Fibroblast of the aortic adventitia (primary cell): ENCODE data around the gene OR8I2. TPM values are rescaled to one million over a fixed set of nuclear protein-coding genes. Genes with fewer than 3 reads are reported as not detected.
"Not testable (repeated sequence)": the region's sequence is repeated elsewhere in the genome, so short reads cannot be mapped to it uniquely, and the experiment has no call there.

Source experiments
- DNase-seq: peaks from one replicate; pipeline ENCODE4 v3.0.0-alpha.2; 2010; ENCODE audit warnings: low read depth
- H3K4me3 ChIP-seq: 2 replicates; pipeline ENCODE4 v1.5.1; 2011; ENCODE audit warnings: low read depth, mild to moderate bottlenecking, control low read depth, low read length, moderate library complexity
- CTCF ChIP-seq: IDR thresholded peaks from 2 replicates; pipeline ENCODE4 v1.5.1; 2011; ENCODE audit warnings: mild to moderate bottlenecking, low read length, control low read depth, inconsistent platforms; ENCODE audit not compliant: insufficient read depth
- total RNA-seq: library from RNA; depleted of rRNA; stranded (reverse); fragments of >200 nt; gene quantifications from 2 replicates; pipeline ENCODE4 v1.2.3, GENCODE V29; 2012; ENCODE audit warnings: low replicate concordance

The OR8I2 gene
- total RNA-seq, result not detected in 2 replicates

GRCh38 chr11:56093008-56093407 lies at the start of gene OR8I2:
TSS of gene OR8I2 (plus strand) at chr11:56093308. CDS start at chr11:56093308, 0 bp downstream.
- no peak for DNase-seq
- TF ChIP-seq CTCF, result no peak
- no peak within 1 kb of the TSS for H3K4me3 ChIP-seq

- no peak for TF ChIP-seq CTCF
- no peak overlapping the region for H3K4me3 ChIP-seq
- no peak for DNase-seq
These were observed 47.6 kb upstream of the OR8I2 start for GRCh38 chr11:56045538-56045937.

- no peak overlapping the region for H3K4me3 ChIP-seq
- no peak for TF ChIP-seq CTCF
- no peak for DNase-seq
These were observed 44.6 kb upstream of the OR8I2 start for GRCh38 chr11:56048480-56048879.

- H3K4me3 ChIP-seq, result no peak overlapping the region
- no peak for DNase-seq
- no peak for TF ChIP-seq CTCF
These were observed 43.6 kb upstream of the OR8I2 start for GRCh38 chr11:56049487-56049886.

GRCh38 chr11:56056366-56056765 lies 36.7 kb upstream of the OR8I2 start:
- not testable (repeated sequence) for DNase-seq, H3K4me3 ChIP-seq

- DNase-seq, H3K4me3 ChIP-seq: not testable (repeated sequence)
These were observed 35.4 kb upstream of the OR8I2 start for GRCh38 chr11:56057661-56058237.

GRCh38 chr11:56058260-56058780 lies 34.8 kb upstream of the OR8I2 start:
- DNase-seq, H3K4me3 ChIP-seq: not testable (repeated sequence)

- no peak for TF ChIP-seq CTCF
- DNase-seq, result no peak
- no peak overlapping the region for H3K4me3 ChIP-seq
These were observed 26.1 kb upstream of the OR8I2 start for GRCh38 chr11:56066980-56067379.
